NCI-H345 treated with DMSO at 0.1 percent for 48 hours (cell line): ENCODE measurements around the gene NFYC.

Source experiments
- DNase-seq: peaks from one replicate; lab custom pipeline; 2025; ENCODE audit not compliant: unreplicated experiment; lab: John Stamatoyannopoulos, UW

NFYC gene

GRCh38 chr1:40756523-40756922 is 65.0 kb downstream of the NFYC start:
- no peak for DNase-seq

- DNase-seq, result no peak
Measured at GRCh38 chr1:40757084-40757483, 65.6 kb downstream of the NFYC start.

- DNase-seq, result no peak
Measured at GRCh38 chr1:40758004-40758403, 66.5 kb downstream of the NFYC start.

GRCh38 chr1:40758578-40759343 is 67.3 kb downstream of the NFYC start:
- DNase-seq, result no peak

- DNase-seq, result no peak
Measured at GRCh38 chr1:40760984-40761383, 69.5 kb downstream of the NFYC start.

- no peak for DNase-seq
Measured at GRCh38 chr1:40762144-40762923, 70.8 kb downstream of the NFYC start.

- no peak for DNase-seq
Measured at GRCh38 chr1:40763742-40764532, 72.4 kb downstream of the NFYC start.

- DNase-seq, result no peak
Measured at GRCh38 chr1:40764981-40765380, 73.5 kb downstream of the NFYC start.

- DNase-seq, result no peak
Measured at GRCh38 chr1:40766017-40766416, 74.5 kb downstream of the NFYC start.

GRCh38 chr1:40766560-40766959 is 75.1 kb downstream of the NFYC start:
- DNase-seq, result no peak

- DNase-seq, result no peak
Measured at GRCh38 chr1:40768146-40768990, 76.9 kb downstream of the NFYC start.

GRCh38 chr1:40769815-40770214 is 78.3 kb downstream of the NFYC start:
- no peak for DNase-seq

- DNase-seq, result no peak
Measured at GRCh38 chr1:40770296-40771070, 79.0 kb downstream of the NFYC start.

GRCh38 chr1:40772146-40772955 is 80.8 kb downstream of the NFYC start:
- DNase-seq, result no peak

- no peak for DNase-seq
Measured at GRCh38 chr1:40773748-40774265, 82.3 kb downstream of the NFYC start.

- no peak for DNase-seq
Measured at GRCh38 chr1:40774266-40774998, 82.9 kb downstream of the NFYC start.

- no peak for DNase-seq
Measured at GRCh38 chr1:40776236-40777072, 85.0 kb downstream of the NFYC start.
